Liver (tissue), 3 donors: ENCODE data around the gene ZMAT5.

Source experiments
- ATF3 ChIP-seq: IDR thresholded peaks from 2 replicates; pipeline ENCODE4 v1.6.1; 2016; ENCODE audit warnings: antibody characterized with exemption
- CTCF ChIP-seq: fragments of 150-350 bp; IDR thresholded peaks from 2 replicates; pipeline ENCODE4 v1.5.1; 2017; ENCODE audit warnings: improper control_type of control experiment, low read depth, low read length; ENCODE audit not compliant: missing input control
- EGR1 ChIP-seq, 2 donors: IDR thresholded peaks; 2 replicates each; pipeline ENCODE4 v1.6.1; 2016 to 2018; ENCODE audit warnings: antibody characterized with exemption in 2 of 2, low read depth in 2 of 2
- FOXA2 ChIP-seq: IDR thresholded peaks from 2 replicates; pipeline ENCODE4 v1.6.1; 2016; ENCODE audit warnings: antibody characterized with exemption
- JUND ChIP-seq, 2 donors: IDR thresholded peaks; 2 replicates each; pipeline ENCODE4 v1.6.1; 2016; ENCODE audit warnings: antibody characterized with exemption in 2 of 2
- MAX ChIP-seq: IDR thresholded peaks from 2 replicates; pipeline ENCODE4 v1.6.1; 2016; ENCODE audit warnings: antibody characterized with exemption
- NR2F2 ChIP-seq: IDR thresholded peaks from 2 replicates; pipeline ENCODE4 v1.6.1; 2016; ENCODE audit warnings: antibody characterized with exemption
- RAD21 ChIP-seq, 2 donors: IDR thresholded peaks; 2 replicates each; pipeline ENCODE4 v1.6.1; 2016; ENCODE audit warnings: antibody characterized with exemption in 2 of 2, mild to moderate bottlenecking in 2 of 2
- REST ChIP-seq: IDR thresholded peaks from 2 replicates; pipeline ENCODE4 v1.6.1; 2016; ENCODE audit warnings: antibody characterized with exemption, mild to moderate bottlenecking
- RXRA ChIP-seq, 2 donors: IDR thresholded peaks; 2 replicates each; pipeline ENCODE4 v1.6.1; 2017 to 2018; ENCODE audit warnings: antibody characterized with exemption in 2 of 2, mild to moderate bottlenecking in 1 of 2
- SP1 ChIP-seq: IDR thresholded peaks from 2 replicates; pipeline ENCODE4 v1.6.1; 2018; ENCODE audit warnings: antibody characterized with exemption, mild to moderate bottlenecking
- TAF1 ChIP-seq: conservative IDR thresholded peaks from 2 replicates; pipeline ENCODE4 v1.6.1; 2016; ENCODE audit warnings: antibody characterized with exemption, mild to moderate bottlenecking
- YY1 ChIP-seq: IDR thresholded peaks from 2 replicates; pipeline ENCODE4 v1.6.1; 2016; ENCODE audit warnings: antibody characterized with exemption, mild to moderate bottlenecking
- donor health status: healthy.
- donor health status: healthy.

- no peak for TF ChIP-seq FOXA2
- no peak for TF ChIP-seq CTCF
- TF ChIP-seq NR2F2: no peak
- no peak for TF ChIP-seq JUND (IDR thresholded peaks at IDR 0.05)
- TF ChIP-seq EGR1 (IDR thresholded peaks at IDR 0.05; ENCODE audit: low read depth in 2 of 2): no peak
- TF ChIP-seq MAX: no peak
- TF ChIP-seq YY1: no peak
- no peak for TF ChIP-seq REST
- no peak for TF ChIP-seq ATF3
- no peak for TF ChIP-seq RAD21 (IDR thresholded peaks at IDR 0.05)
- TF ChIP-seq SP1: no peak
- no peak for TF ChIP-seq RXRA (IDR thresholded peaks at IDR 0.05)
- no peak for TF ChIP-seq TAF1
These were observed 23.3 kb upstream of the ZMAT5 start for GRCh38 chr22:29790061-29790460.
